Measurements from ENCODE around the gene C2CD5. TPM values are rescaled to one million over a fixed set of nuclear protein-coding genes. Genes with fewer than 3 reads are reported as not detected.

The C2CD5 gene
- total and polyA plus RNA-seq, 2 donors (not counting 1 experiment from before 2014, with no cell fraction given), result 26.6 to 37.7 TPM

GRCh38 chr12:22458298-22458937 is 85.9 kb downstream of the C2CD5 start:
- no peak for TF ChIP-seq CTCF (conservative IDR thresholded peaks at IDR 0.05 in 1 of 2, IDR thresholded peaks at IDR 0.05 in 1 of 2; ENCODE audit: low read depth in 1 of 2, low read length in 2 of 2)
- TF ChIP-seq EZH2 (IDR thresholded peaks at IDR 0.05; ENCODE audit: low read length, missing control alignments), result no peak
- no peaks in the 10 kb centered on the region for H3K27me3 ChIP-seq (ENCODE audit: control insufficient read depth, insufficient read depth, low read length)
- no peaks in the 10 kb centered on the region for H3K4me1 ChIP-seq (ENCODE audit: control insufficient read depth, extremely low read depth, insufficient read depth, low read length)

GRCh38 chr12:22457085-22457484 is 87.3 kb downstream of the C2CD5 start:
- H3K4me1 ChIP-seq (ENCODE audit: control insufficient read depth, extremely low read depth, insufficient read depth, low read length), result no peaks in the 10 kb centered on the region
- H2AFZ ChIP-seq (ENCODE audit: low read length), result no peak overlapping the region
- no peak for TF ChIP-seq EZH2 (IDR thresholded peaks at IDR 0.05; ENCODE audit: low read length, missing control alignments)
- TF ChIP-seq CTCF (conservative IDR thresholded peaks at IDR 0.05 in 1 of 2, IDR thresholded peaks at IDR 0.05 in 1 of 2; ENCODE audit: low read depth in 1 of 2, low read length in 2 of 2), result no peak
- no peak overlapping the region for H3K4me2 ChIP-seq (ENCODE audit: extremely low read depth, insufficient read depth, low read length)
- H3K4me3 ChIP-seq (replicated peaks in 1 of 4; ENCODE audit: control extremely low read depth in 1 of 4, insufficient read depth in 1 of 4, low read depth in 3 of 4, low read length in 4 of 4), result no peak overlapping the region
- DNase-seq (ENCODE audit: low read depth in 2 of 2), result no peak
- no peaks in the 10 kb centered on the region for H3K9me3 ChIP-seq (ENCODE audit: control insufficient read depth, insufficient read depth, low read depth, low read length)
- no peak overlapping the region for H3K9ac ChIP-seq (ENCODE audit: insufficient read depth, low read length)
- no peak overlapping the region for H3K27ac ChIP-seq (ENCODE audit: insufficient read depth, low read length)
- H4K20me1 ChIP-seq (ENCODE audit: control insufficient read depth, extremely low read depth, insufficient read depth, low read length), result no peaks in the 10 kb centered on the region
- H3K27me3 ChIP-seq (ENCODE audit: control insufficient read depth, insufficient read depth, low read length), result no peaks in the 10 kb centered on the region
- no peaks in the 10 kb centered on the region for H3K36me3 ChIP-seq (ENCODE audit: control insufficient read depth, insufficient read depth, low read length)
- H3K79me2 ChIP-seq (ENCODE audit: control insufficient read depth, insufficient read depth, low read length), result no peaks in the 10 kb centered on the region

More at GRCh38 chr12:22458298-22458937, 85.9 kb downstream of the C2CD5 start:
- Histone ChIP-seq H3K79me2 (ENCODE audit: control insufficient read depth, insufficient read depth, low read length) (no peaks in the 10 kb centered on the region), H3K36me3 (ENCODE audit: control insufficient read depth, insufficient read depth, low read length) (no peaks in the 10 kb centered on the region), H3K4me2 (ENCODE audit: extremely low read depth, insufficient read depth, low read length) (no peak overlapping the region), H3K27ac (ENCODE audit: insufficient read depth, low read length) (no peak overlapping the region), H2AFZ (ENCODE audit: low read length) (no peak overlapping the region), H3K4me3 (replicated peaks in 1 of 4; ENCODE audit: control extremely low read depth in 1 of 4, insufficient read depth in 1 of 4, low read depth in 3 of 4, low read length in 4 of 4) (no peak overlapping the region), H4K20me1 (ENCODE audit: control insufficient read depth, extremely low read depth, insufficient read depth, low read length) (no peaks in the 10 kb centered on the region), H3K9me3 (ENCODE audit: control insufficient read depth, insufficient read depth, low read depth, low read length) (no peaks in the 10 kb centered on the region), H3K9ac (ENCODE audit: insufficient read depth, low read length) (no peak overlapping the region)
- no peak for DNase-seq (ENCODE audit: low read depth in 2 of 2)

GRCh38 chr12:22453511-22453910 is 90.8 kb downstream of the C2CD5 start:
- no peak overlapping the region for H2AFZ ChIP-seq (ENCODE audit: low read length)
- H4K20me1 ChIP-seq (ENCODE audit: control insufficient read depth, extremely low read depth, insufficient read depth, low read length), result no peaks in the 10 kb centered on the region
- H3K4me1 ChIP-seq (ENCODE audit: control insufficient read depth, extremely low read depth, insufficient read depth, low read length), result no peaks in the 10 kb centered on the region
- H3K27ac ChIP-seq (ENCODE audit: insufficient read depth, low read length), result no peak overlapping the region
- no peak overlapping the region for H3K4me3 ChIP-seq (replicated peaks in 1 of 4; ENCODE audit: control extremely low read depth in 1 of 4, insufficient read depth in 1 of 4, low read depth in 3 of 4, low read length in 4 of 4)
- no peaks in the 10 kb centered on the region for H3K9me3 ChIP-seq (ENCODE audit: control insufficient read depth, insufficient read depth, low read depth, low read length)
- TF ChIP-seq CTCF (conservative IDR thresholded peaks at IDR 0.05 in 1 of 2, IDR thresholded peaks at IDR 0.05 in 1 of 2; ENCODE audit: low read depth in 1 of 2, low read length in 2 of 2), result no peak
- no peak for TF ChIP-seq EZH2 (IDR thresholded peaks at IDR 0.05; ENCODE audit: low read length, missing control alignments)
- no peaks in the 10 kb centered on the region for H3K27me3 ChIP-seq (ENCODE audit: control insufficient read depth, insufficient read depth, low read length)
- no peak overlapping the region for H3K9ac ChIP-seq (ENCODE audit: insufficient read depth, low read length)
- no peak for DNase-seq (ENCODE audit: low read depth in 2 of 2)
- H3K79me2 ChIP-seq (ENCODE audit: control insufficient read depth, insufficient read depth, low read length), result no peaks in the 10 kb centered on the region
- H3K4me2 ChIP-seq (ENCODE audit: extremely low read depth, insufficient read depth, low read length), result no peak overlapping the region
- H3K36me3 ChIP-seq (ENCODE audit: control insufficient read depth, insufficient read depth, low read length), result no peaks in the 10 kb centered on the region
